ENCODE data around the gene PPEF2.

The PPEF2 gene

DNA sequence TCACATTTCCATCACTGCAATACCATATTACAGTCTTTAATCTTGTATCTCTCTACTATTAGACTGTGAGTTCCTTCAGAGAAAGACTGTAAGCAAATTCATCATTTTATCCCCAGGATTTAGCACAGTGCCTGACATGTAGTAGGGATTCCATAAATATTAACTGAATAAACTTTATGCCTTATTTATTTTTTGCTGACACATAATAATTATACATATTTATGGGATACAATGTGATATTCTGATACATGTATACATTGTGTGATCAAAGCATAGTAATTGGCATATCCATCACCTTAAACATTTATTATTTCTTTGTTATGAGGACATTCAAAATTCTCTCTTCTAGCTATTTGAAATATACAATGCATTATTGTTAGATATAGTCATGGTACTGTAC is 3.7 kb downstream of the PPEF2 start:
- Histone ChIP-seq H3K4me3 (ENCODE audit: insufficient read depth, low read depth, low read length, poor library complexity, severe bottlenecking) (no peak overlapping the region), H3K27ac (ENCODE audit: insufficient read depth, low read length, poor library complexity, severe bottlenecking) (no peak overlapping the region), H3K4me1 (ENCODE audit: control insufficient read depth, insufficient read depth, low read length, poor library complexity, severe bottlenecking) (no peaks in the 10 kb centered on the region), H3K9me3 (ENCODE audit: control insufficient read depth, low read length) (no peaks in the 10 kb centered on the region), H3K36me3 (ENCODE audit: control insufficient read depth, insufficient read depth, low read length) (no peaks in the 10 kb centered on the region), H3K27me3 (replicated peaks; ENCODE audit: control insufficient read depth, insufficient read depth, low read length, poor library complexity, severe bottlenecking) (no peaks in the 10 kb centered on the region)
- no peak for DNase-seq

DNA sequence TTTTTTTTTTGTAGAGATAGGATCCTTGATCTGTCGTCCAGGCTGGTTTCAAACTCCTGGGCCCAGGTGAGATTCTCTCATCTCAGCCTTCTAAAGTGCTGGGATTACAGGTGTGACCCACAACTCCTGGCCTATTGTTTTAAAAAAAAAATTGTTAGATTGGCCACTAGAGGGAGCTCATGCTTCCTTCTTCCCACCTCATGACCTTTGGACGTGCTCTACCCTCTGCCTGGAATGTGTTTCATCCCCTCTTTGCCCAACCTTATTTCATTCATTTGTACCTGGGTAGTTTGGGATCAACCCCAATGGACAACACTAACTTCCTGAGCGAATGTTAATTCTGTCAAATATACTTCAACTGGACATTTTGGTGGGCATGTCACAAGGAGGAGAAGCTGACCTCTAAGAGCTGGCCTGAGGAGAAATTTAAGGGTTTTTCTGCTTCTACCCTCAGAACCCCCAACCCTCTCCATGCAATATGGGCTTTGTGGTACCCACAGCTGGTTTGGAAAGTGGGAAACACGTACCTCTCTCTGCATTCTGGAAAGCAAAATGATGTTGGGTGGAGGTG is 6.4 kb downstream of the PPEF2 start:
- Histone ChIP-seq H3K4me3 (ENCODE audit: insufficient read depth, low read depth, low read length, poor library complexity, severe bottlenecking) (no peak overlapping the region), H3K36me3 (ENCODE audit: control insufficient read depth, insufficient read depth, low read length) (no peaks in the 10 kb centered on the region), H3K9me3 (ENCODE audit: control insufficient read depth, low read length) (no peaks in the 10 kb centered on the region), H3K4me1 (ENCODE audit: control insufficient read depth, insufficient read depth, low read length, poor library complexity, severe bottlenecking) (no peaks in the 10 kb centered on the region), H3K27ac (ENCODE audit: insufficient read depth, low read length, poor library complexity, severe bottlenecking) (no peak overlapping the region), H3K27me3 (replicated peaks; ENCODE audit: control insufficient read depth, insufficient read depth, low read length, poor library complexity, severe bottlenecking) (no peaks in the 10 kb centered on the region)
- DNase-seq, result no peak

DNA sequence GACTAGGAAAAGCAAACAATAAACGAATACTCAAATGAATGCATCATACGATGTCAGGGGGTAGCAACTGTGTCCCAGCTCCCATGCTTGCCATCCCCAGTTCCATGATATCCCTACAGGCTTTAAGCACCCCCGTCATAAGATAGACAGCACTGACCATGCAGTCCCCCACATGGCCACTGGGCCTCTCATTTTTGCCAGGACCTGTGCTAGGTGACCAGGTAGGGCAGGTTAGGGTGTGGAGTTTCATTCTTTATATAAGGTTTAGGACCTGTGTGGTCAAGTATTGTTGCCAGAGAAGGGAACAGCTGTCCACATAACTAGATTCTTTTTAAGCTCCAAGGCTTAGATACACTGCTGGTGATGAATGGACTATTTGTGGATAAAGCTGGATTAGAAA is 9.7 kb downstream of the PPEF2 start:
- no peaks in the 10 kb centered on the region for H3K36me3 ChIP-seq (ENCODE audit: control insufficient read depth, insufficient read depth, low read length)
- DNase-seq, result no peak

DNA sequence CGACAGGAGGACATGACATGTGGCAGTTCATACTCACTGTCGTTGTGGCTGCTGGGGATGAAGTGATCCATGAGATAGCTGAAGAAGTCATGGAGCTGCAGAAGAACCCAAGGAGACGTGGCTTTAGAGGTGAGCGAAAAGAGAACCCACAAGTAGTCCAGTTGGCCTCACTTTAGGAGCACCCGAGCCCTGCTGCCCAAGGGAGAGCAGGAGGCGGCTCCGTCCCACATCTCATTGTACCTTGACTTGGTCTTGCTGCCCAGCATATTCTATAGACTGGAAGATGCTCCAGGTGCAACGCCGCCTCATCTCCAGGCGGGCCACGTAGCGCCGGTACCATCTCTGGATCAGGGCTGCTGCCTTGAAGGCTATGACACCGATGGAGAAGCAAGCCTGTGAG is 10.6 kb downstream of the PPEF2 start:
- Histone ChIP-seq H3K36me3 (ENCODE audit: control insufficient read depth, insufficient read depth, low read length) (no peaks in the 10 kb centered on the region), H3K27ac (ENCODE audit: insufficient read depth, low read length, poor library complexity, severe bottlenecking) (no peak overlapping the region), H3K27me3 (replicated peaks; ENCODE audit: control insufficient read depth, insufficient read depth, low read length, poor library complexity, severe bottlenecking) (no peaks in the 10 kb centered on the region), H3K4me3 (ENCODE audit: insufficient read depth, low read depth, low read length, poor library complexity, severe bottlenecking) (no peak overlapping the region), H3K9me3 (ENCODE audit: control insufficient read depth, low read length) (no peaks in the 10 kb centered on the region), H3K4me1 (ENCODE audit: control insufficient read depth, insufficient read depth, low read length, poor library complexity, severe bottlenecking) (no peaks in the 10 kb centered on the region)
- no peak for DNase-seq

More for the DNA sequence above, 9.7 kb downstream of the PPEF2 start:
- no peak overlapping the region for H3K4me3 ChIP-seq (ENCODE audit: insufficient read depth, low read depth, low read length, poor library complexity, severe bottlenecking)
- no peaks in the 10 kb centered on the region for H3K27me3 ChIP-seq (replicated peaks; ENCODE audit: control insufficient read depth, insufficient read depth, low read length, poor library complexity, severe bottlenecking)
- no peak overlapping the region for H3K27ac ChIP-seq (ENCODE audit: insufficient read depth, low read length, poor library complexity, severe bottlenecking)
- H3K9me3 ChIP-seq (ENCODE audit: control insufficient read depth, low read length), result no peaks in the 10 kb centered on the region
- no peaks in the 10 kb centered on the region for H3K4me1 ChIP-seq (ENCODE audit: control insufficient read depth, insufficient read depth, low read length, poor library complexity, severe bottlenecking)

DNA sequence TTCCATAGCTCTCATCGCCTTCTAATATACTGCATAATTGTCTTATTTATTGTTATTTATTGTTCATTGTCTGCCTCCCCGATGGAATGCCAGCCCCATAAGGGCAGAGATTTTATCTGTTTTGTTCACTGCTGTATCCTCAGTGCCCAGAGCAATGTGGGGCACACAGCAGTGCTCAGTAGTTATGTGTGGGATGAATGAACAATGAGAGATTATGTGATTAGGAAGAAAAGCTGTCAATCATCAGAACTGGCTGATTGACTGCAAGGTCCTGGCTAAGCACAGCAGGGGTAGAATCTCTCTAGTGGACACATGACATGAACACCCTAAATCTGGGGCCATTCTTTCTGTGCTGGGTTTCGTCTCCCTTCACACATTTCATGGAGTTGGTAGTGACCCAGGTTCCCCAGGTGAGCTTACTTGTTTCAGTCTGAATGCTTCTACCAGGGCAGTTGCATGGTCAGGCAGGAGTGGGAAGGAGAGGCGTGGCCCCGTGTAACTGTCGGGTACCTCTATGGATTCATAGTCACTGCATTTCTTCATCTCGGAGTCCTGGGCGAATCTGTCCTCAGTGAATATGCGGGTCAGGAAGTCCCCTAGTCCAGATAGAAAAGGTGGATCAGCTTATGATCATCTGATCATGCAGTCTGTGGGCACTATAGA is 12.6 kb downstream of the PPEF2 start:
- H3K4me1 ChIP-seq (ENCODE audit: control insufficient read depth, insufficient read depth, low read length, poor library complexity, severe bottlenecking), result no peaks in the 10 kb centered on the region
- no peaks in the 10 kb centered on the region for H3K36me3 ChIP-seq (ENCODE audit: control insufficient read depth, insufficient read depth, low read length)
- no peak overlapping the region for H3K4me3 ChIP-seq (ENCODE audit: insufficient read depth, low read depth, low read length, poor library complexity, severe bottlenecking)
- DNase-seq, result no peak
- H3K27me3 ChIP-seq (replicated peaks; ENCODE audit: control insufficient read depth, insufficient read depth, low read length, poor library complexity, severe bottlenecking), result no peaks in the 10 kb centered on the region
- no peak overlapping the region for H3K27ac ChIP-seq (ENCODE audit: insufficient read depth, low read length, poor library complexity, severe bottlenecking)
- no peaks in the 10 kb centered on the region for H3K9me3 ChIP-seq (ENCODE audit: control insufficient read depth, low read length)

DNA sequence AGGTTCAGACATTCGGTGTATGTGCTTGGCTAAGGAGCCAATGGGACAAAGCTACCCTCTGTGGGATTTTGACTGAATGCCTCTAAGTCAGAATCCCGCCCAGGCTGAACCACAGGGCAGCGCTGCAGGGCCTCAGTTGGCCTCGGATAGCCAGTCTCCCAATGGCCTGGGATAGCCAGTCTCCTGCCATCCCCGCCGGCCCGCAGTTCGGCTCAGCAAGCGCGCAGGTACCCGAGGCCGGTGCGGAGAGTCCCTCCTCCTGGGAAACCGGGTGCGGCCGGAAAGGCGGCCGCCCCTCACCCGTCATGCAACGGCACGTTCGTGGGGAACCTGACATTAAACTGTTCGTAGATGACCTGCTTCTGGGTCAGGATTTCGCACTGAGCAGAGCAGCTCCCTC is 16.1 kb downstream of the PPEF2 start:
- Histone ChIP-seq H3K4me3 (ENCODE audit: insufficient read depth, low read depth, low read length, poor library complexity, severe bottlenecking) (no peak overlapping the region), H3K27me3 (replicated peaks; ENCODE audit: control insufficient read depth, insufficient read depth, low read length, poor library complexity, severe bottlenecking) (no peaks in the 10 kb centered on the region)
- no peak for DNase-seq

DNA sequence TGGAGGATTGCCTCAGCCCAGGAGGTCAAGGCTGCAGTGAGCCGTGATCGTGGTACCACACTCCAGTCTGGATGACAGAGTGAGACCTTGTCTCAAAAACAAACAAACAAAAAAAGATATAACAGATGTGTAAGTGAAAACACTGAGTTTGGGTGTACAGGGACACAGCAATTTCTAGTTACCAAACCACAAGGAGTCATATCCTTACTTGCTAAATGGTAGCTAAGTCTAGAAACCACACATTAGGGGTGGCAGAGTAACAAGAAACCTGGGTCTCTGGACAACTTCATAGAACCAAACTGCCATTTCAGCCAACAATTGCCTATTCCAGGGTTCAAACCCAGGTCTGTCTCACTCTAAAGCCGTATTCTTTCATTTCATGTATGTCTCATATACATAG is 20.8 kb downstream of the PPEF2 start:
- Histone ChIP-seq H3K27ac (ENCODE audit: insufficient read depth, low read length, poor library complexity, severe bottlenecking) (no peak overlapping the region), H3K4me1 (ENCODE audit: control insufficient read depth, insufficient read depth, low read length, poor library complexity, severe bottlenecking) (no peaks in the 10 kb centered on the region), H3K36me3 (ENCODE audit: control insufficient read depth, insufficient read depth, low read length) (no peaks in the 10 kb centered on the region), H3K4me3 (ENCODE audit: insufficient read depth, low read depth, low read length, poor library complexity, severe bottlenecking) (no peak overlapping the region), H3K9me3 (ENCODE audit: control insufficient read depth, low read length) (no peaks in the 10 kb centered on the region), H3K27me3 (replicated peaks; ENCODE audit: control insufficient read depth, insufficient read depth, low read length, poor library complexity, severe bottlenecking) (no peaks in the 10 kb centered on the region)
- no peak for DNase-seq

More for the DNA sequence above, 16.1 kb downstream of the PPEF2 start:
- no peaks in the 10 kb centered on the region for H3K4me1 ChIP-seq (ENCODE audit: control insufficient read depth, insufficient read depth, low read length, poor library complexity, severe bottlenecking)
- H3K9me3 ChIP-seq (ENCODE audit: control insufficient read depth, low read length), result no peaks in the 10 kb centered on the region
- no peaks in the 10 kb centered on the region for H3K36me3 ChIP-seq (ENCODE audit: control insufficient read depth, insufficient read depth, low read length)
- H3K27ac ChIP-seq (ENCODE audit: insufficient read depth, low read length, poor library complexity, severe bottlenecking), result no peak overlapping the region

DNA sequence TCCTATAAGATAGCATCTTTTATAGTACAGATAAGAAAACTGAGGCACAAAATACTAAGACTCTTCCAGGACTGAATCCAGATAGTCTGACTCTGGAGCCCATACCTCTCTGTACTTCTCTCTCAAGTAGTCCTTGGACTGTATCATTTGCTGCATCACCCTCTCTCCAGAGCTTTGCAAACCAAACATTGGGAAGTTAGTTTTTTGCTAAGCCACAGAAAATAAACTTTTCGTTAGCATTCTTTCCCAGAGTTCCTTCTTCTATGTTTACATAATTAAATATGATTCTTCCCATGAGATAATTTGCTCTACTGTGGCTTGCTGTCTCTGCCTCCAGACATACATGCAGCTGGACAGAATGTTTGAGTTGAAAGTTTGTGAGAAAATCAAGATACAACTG is 22.0 kb downstream of the PPEF2 start:
- H3K27ac ChIP-seq (ENCODE audit: insufficient read depth, low read length, poor library complexity, severe bottlenecking), result no peak overlapping the region
- no peak for DNase-seq
- no peak overlapping the region for H3K4me3 ChIP-seq (ENCODE audit: insufficient read depth, low read depth, low read length, poor library complexity, severe bottlenecking)
- no peaks in the 10 kb centered on the region for H3K27me3 ChIP-seq (replicated peaks; ENCODE audit: control insufficient read depth, insufficient read depth, low read length, poor library complexity, severe bottlenecking)
- no peaks in the 10 kb centered on the region for H3K4me1 ChIP-seq (ENCODE audit: control insufficient read depth, insufficient read depth, low read length, poor library complexity, severe bottlenecking)
- H3K9me3 ChIP-seq (ENCODE audit: control insufficient read depth, low read length), result no peaks in the 10 kb centered on the region
- no peaks in the 10 kb centered on the region for H3K36me3 ChIP-seq (ENCODE audit: control insufficient read depth, insufficient read depth, low read length)

DNA sequence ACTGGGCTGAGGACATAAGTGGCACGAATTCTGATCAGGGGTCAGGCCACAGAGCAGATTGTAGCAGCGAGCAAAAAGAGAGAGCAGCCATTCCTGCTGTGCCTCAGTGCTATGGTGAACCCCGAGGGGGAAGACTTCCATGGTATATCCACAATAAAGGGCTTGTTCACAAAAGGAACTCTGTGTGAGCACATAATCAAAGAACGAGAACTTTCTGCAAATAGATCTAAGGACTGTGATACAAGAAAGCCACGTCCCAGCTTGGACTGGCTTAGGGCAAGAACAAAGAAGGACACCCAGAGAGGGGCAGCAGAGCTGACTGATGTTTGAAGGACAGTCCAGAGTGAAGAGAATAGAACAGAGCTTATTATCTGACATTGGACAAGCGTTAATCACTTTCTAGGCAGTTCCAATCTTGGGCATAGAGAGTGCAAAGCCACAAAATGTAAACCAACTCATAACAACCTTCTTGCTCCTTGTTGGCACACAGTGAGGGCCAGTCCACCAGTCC is 24.0 kb downstream of the PPEF2 start:
- H3K4me1 ChIP-seq (ENCODE audit: control insufficient read depth, insufficient read depth, low read length, poor library complexity, severe bottlenecking), result no peaks in the 10 kb centered on the region
- H3K9me3 ChIP-seq (ENCODE audit: control insufficient read depth, low read length), result no peaks in the 10 kb centered on the region
- H3K27me3 ChIP-seq (replicated peaks; ENCODE audit: control insufficient read depth, insufficient read depth, low read length, poor library complexity, severe bottlenecking), result no peaks in the 10 kb centered on the region
- no peak for DNase-seq
- no peak overlapping the region for H3K27ac ChIP-seq (ENCODE audit: insufficient read depth, low read length, poor library complexity, severe bottlenecking)
- H3K36me3 ChIP-seq (ENCODE audit: control insufficient read depth, insufficient read depth, low read length), result no peaks in the 10 kb centered on the region
- no peak overlapping the region for H3K4me3 ChIP-seq (ENCODE audit: insufficient read depth, low read depth, low read length, poor library complexity, severe bottlenecking)

DNA sequence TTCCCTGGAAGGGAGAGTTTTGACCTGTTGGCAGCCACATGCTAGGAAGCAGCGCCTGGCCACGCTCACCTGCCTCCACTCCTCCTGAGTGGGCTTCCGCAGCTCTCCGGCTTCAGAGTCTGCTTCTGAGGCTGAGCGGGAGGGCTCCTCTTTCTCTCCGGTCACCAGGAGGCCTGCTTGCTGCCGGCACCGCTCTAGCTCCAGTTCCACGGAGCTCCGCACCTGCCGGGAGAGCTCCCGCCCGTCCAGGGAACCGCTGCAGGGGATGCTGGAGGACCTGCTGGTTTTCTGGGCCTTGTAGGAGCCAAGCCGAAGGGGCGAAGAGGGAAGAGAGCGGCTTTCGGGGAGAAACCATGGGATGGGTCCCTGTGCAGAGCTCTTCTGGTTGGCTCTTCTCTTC is 26.0 kb downstream of the PPEF2 start:
- no peak overlapping the region for H3K27ac ChIP-seq (ENCODE audit: insufficient read depth, low read length, poor library complexity, severe bottlenecking)
- H3K27me3 ChIP-seq (replicated peaks; ENCODE audit: control insufficient read depth, insufficient read depth, low read length, poor library complexity, severe bottlenecking), result no peaks in the 10 kb centered on the region
- H3K9me3 ChIP-seq (ENCODE audit: control insufficient read depth, low read length), result no peaks in the 10 kb centered on the region
- H3K4me1 ChIP-seq (ENCODE audit: control insufficient read depth, insufficient read depth, low read length, poor library complexity, severe bottlenecking), result no peaks in the 10 kb centered on the region
- no peak for DNase-seq
- no peak overlapping the region for H3K4me3 ChIP-seq (ENCODE audit: insufficient read depth, low read depth, low read length, poor library complexity, severe bottlenecking)
- H3K36me3 ChIP-seq (ENCODE audit: control insufficient read depth, insufficient read depth, low read length), result no peaks in the 10 kb centered on the region

Measured in effector memory CD4-positive, alpha-beta T cell (primary cell).